NCI-H526 (cell line): ENCODE measurements around the gene MEAK7.

Experiments
- DNase-seq, 2 experiments: peaks; one replicate each; lab custom pipeline; 2025; lab: John Stamatoyannopoulos, UW

Gene MEAK7

DNA sequence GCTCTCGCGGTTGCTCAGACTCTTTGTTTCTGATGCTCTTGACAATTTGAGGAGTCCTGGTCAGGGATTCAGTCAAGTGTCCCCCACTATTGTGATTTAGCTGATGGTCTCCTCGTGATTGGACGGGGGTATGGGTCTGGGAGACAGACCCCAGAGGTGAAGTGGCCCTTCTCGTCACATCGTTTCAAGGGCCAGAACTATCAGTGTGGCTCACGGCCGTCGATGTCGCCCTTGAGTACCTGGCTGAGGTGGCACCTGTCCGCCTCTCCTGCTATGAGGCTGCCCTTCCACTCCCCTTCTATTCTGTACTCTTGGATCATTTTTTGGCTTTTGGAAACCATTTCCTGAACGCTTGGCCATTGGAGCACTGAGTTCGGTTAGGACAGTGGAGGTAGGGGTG is 7.4 kb upstream of the MEAK7 start:
- no peak for DNase-seq

DNA sequence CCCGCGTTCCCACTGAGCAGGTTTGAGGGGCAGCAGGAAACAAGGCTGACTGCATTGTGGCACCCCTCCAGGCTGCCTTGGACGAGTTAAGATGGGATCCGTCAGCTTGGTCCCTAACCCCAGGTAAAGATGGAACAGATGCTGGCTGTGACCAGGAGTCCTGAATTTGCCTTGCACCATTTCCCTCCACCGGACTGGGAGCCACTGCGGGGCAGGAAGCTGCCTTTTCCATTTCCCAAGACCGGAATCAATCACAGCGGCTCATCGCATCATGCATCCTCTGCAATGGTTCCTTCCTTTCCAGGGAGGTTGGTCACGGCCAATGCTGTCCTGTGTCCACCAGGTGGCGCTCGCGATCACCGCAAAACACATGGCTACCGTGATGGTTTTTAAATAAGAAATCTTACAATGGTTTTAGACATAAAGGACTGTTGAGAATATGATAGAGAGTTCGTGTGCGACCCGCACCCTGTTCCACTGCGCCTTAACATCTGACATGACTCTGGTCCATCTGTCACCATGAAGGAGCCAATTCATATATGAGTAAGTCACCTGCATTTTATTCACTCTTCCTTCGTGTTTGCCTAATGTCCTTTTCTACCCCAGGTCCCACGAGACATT is 6.8 kb upstream of the MEAK7 start:
- peak; percentile 12 to 64 for DNase-seq

GRCh38 chr16:84509032-84509950 is 4.8 kb upstream of the MEAK7 start:
- no peak for DNase-seq

GRCh38 chr16:84508502-84508901 is 4.0 kb upstream of the MEAK7 start:
- DNase-seq: no peak

DNA sequence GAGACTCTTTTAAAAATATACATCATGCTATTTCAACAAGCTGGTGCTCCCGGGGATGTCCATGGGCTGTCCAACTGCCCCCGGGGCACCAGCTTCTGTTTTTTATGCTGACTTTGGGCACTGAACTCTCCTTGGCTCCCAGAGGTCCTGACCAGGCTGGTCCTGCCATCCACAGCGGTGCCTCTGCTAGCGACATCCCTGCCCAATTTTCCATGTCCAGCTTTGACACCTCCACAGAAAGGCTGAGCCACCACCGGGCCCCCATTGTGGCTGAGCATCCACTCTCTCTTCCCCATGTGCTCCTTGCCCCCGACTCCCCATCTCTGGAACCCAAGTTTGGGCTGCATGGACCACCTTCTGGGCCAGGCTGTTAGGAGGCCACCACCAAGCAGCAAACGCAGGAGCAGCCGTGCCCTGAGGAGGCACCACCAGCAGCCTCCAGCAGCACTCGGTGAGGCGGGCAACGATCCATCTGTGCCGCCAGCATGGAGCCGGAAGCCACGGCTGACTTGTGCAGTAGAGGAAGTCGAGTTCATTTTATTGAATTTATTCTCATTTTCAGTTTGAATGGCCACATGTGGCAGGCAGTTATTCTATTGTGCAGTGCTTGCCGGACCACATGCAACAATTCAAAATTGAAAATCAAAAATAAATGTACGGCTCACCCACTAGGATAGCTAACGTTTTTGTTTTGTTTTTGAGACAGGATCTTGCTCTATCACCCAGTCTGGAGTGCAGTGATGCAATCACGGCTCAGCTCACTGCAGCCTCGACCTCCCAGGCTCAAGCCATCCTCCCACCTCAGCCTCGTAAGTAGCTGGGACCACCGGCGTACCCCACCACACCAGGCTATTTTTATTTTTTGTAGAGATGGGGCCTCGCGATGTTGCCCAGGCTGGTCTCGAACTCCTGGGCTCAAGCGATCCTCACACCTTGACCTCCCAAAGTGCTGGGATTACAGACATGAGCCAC is 2.8 kb upstream of the MEAK7 start:
- DNase-seq: no peak

GRCh38 chr16:84505249-84506187 is 1.1 kb upstream of the MEAK7 start:
- DNase-seq: no peak

DNA sequence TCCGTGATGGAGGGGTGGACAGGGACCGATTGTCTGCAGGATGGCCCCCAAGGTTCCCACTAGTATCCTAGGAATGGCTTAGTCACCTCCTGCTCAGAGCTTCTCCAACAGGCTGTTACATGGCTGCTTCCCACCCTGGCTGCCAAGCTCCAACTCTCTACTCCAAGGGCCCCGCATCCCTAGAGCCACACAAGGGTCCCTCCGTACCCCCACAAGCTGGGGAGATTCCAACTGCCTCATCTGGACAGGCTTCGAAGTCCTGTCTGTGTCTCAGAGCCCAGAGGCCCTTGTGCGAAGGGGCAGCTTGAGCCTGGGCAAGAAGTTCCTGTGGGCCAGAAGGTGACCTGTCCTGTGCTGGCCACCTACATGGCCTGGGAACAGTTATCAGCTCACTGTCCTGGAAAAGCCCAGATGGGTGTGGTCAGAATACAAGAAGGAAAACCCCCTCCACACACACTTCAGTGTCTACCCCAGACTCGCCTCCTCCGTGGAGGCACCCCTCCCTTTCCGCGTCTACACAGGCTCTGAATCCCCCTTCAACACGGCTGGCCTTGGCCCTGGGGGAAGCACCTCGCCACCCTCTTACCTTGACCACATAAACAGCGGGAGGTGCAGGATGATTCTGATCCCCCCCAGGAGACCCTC is 586 bp downstream of the MEAK7 start:
- DNase-seq: no peak

DNA sequence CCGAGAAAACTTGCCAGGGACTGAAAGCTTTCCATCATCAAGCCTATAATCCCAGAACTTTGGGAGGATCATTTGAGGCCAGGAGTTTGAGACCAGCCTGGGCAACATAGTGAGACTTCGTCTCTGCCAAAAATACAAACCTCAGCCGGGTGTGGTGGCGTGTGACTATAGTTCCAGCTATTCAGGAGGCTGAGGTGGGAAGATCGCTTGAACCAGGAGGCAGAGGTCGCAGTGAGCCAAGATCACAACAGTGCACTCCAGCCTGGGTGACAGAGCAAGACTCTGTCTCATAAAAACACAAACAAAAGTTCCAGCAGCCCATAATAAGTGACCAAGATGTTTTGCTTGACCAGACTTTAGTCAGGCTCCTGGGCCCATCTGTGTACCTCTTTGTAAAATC is 1.9 kb downstream of the MEAK7 start:
- no peak for DNase-seq

DNA sequence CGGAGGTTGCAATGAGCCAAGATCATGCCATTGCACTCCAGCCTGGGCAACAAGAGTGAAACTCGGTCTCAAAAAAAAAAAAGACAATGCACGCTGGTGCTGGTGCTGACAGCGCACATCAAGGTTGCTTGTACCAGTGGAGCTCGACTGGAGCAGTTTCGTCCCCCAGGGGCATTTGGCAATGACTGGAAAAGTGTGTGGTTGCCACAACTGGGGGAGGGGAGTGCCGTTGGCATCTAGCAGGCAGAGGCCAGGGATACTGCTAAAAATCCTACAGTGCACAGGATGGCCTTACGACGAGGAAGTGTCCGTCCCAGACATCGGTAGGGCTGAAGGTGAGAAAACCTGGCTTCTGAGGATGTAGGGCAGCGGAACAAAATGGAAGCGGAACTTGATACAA is 2.4 kb downstream of the MEAK7 start:
- DNase-seq: no peak

DNA sequence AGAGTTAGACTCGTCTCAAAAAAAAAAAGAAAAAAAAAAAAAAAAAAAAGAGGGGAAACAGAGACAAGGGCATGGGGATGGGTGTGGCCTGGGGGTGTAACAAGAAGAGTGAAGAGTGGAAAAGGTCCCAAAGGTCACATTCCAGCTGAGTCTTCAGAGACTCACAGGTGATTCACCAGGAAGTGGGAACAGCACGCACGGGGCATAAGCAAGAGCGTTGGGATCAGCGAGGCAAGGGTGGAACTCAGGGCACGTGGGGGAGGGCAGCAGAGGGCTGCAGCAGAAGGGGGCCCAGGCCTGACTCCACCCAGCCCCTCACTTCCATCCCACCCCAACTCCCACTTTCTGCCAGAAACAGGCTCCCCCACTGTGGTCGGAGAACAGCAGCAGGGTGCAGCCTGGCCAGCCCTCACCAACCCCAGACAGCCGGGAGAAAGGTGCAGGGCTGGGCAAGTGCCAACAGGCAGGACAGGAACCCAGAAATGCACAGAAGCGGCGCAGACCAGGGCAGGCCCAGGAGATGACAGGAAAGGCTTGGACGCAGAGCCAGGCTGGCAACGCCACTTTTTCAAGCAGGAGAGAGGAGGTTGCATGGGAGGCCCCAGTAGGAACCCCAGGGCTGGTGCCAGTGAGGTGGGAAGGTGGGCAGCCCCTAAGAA is 3.3 kb downstream of the MEAK7 start:
- no peak for DNase-seq

GRCh38 chr16:84500531-84500930 is 3.9 kb downstream of the MEAK7 start:
- DNase-seq: no peak

- DNase-seq: no peak
Observed at GRCh38 chr16:84499638-84500037, 4.8 kb downstream of the MEAK7 start.

DNA sequence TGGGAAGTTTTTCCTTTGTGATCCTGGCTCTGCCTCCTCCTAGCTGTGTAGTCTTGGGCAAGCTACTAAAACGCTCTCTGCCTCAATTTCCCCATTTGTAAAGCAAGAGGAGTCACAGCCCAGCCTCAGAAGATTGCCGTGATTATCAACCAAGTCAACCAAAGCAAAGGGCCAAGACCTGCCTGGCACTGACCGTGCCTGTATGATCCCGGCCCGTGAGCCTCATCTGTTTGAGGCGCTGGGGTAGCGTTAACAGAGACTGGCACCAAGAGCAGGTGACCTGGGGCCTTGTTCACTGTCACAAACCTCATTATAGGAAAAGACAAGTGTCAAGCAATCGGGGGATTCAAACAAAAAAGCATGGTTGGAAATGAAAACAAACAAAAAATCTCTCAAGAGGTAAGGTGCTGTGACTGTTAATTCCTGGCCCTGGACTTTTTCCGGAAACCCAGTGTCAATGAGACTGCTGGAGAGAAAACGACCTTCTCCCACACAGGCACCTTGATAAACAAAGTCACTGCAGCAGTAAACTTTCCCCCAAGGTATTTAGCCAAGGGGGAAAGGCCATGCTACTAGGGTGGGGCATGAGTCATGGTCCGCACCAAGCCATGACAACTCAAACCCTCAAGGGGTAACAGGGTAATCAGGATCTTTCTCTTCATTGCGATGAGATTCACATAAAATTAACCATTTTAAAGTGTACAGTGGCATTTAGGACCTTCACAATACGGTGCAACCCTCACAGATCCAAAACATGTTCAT is 5.4 kb downstream of the MEAK7 start:
- no peak for DNase-seq

GRCh38 chr16:84498223-84498610 is 6.2 kb downstream of the MEAK7 start:
- DNase-seq: no peak

DNA sequence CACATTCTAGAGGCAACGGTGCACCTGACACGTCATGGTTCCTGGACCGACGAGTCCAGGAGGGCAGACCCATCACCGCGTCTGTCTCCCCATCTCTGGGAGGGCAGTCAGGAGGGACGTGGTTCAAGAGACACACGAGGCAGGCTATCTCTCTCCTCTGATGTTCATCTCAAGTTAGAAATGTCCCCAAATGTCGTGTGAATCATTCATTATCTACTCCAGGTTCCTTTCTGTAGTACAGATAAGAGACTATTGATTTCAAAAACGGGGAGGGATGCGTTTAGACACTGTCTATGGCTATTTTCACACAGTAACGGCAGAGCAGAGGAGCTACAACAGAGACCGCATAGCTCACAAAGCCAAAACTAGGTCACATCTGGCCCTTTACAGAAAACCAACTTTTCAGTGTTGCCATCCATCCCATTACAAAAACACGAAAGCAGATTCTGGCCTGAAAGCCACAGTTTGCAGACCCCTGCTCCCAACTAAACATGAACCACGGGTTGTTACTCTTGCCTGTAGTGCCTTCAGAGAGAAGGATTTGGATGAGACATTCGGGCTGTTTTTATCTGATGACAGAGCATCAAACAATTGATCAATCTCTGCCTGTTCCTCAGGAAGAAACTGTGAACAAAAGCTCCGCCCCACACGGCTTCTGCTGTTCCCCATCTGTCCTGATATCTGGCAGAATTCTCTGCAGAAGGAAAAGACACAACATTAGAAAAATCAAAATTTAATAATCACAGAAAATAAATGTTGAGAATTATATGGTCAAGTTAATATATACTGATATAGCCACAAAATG is 6.8 kb downstream of the MEAK7 start:
- DNase-seq: no peak

- DNase-seq: no peak
Observed at GRCh38 chr16:84496991-84497390, 7.5 kb downstream of the MEAK7 start.

DNA sequence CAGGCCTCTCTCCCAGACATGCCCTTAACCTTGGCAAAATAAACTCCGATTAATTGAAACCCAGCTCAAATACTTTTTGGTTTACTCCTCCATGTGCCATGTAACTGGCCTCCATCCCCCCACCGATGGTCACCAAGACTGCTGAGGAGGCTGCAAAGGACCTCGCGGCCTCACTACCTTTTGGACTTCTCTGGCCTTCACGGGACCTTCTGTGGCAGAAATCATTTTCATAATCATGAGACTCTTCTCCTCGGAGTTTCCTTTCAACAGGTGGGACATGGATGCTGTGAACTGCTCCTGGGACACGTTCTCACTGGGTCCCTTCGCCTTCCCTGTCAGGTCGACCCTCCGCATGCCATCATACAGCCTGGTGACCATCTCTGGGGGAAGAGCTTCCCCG is 9.0 kb downstream of the MEAK7 start:
- DNase-seq: no peak

- DNase-seq: no peak
Observed at GRCh38 chr16:84489131-84489530, 15.3 kb downstream of the MEAK7 start.

- DNase-seq: no peak
Observed at GRCh38 chr16:84487358-84487757, 17.1 kb downstream of the MEAK7 start.
